ENCODE results near the gene SRRT. TPM values are rescaled to one million over a fixed set of nuclear protein-coding genes. Genes with fewer than 3 reads are reported as not detected.
A peak's percentile ranks its signal among the peaks of the same experiment; 100 is the strongest.

The SRRT gene
- total and polyA plus RNA-seq, 8 donors = 45.2 to 184 (median 77.6) TPM

DNA sequence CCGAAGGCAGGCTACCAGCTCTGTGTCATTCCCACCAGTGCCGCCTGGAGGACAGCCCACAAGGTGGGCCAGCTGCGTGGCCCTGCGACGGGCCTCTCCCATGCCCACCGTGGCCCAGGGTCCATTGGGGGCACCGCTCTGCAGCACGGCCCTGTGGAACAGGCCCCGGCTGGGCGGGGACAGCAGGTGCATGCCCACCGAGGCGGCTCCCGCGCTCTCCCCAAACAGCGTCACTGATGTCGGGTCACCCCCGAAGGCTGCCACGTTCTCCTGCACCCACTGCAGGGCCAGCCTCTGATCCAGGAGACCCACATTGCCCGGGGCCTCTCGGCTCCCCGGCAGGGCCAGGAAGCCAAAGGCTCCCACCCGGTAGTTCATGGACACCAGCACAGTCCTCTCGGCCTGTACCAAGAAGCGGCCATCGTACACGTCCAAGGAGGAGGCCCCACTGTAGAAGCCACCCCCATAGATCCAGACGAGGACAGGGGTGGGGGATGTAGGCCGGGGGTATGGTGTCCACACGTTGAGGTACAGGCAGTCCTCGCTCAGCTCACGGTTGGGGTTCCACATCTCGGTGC lies 18.5 kb downstream of the SRRT start:
- Histone ChIP-seq H3K9me3 (no peaks in the 10 kb centered on the region), H3K36me3 (peaks cover 4 to 5% (median 4%) of the 10 kb centered on the region in 4 donors), H3K27ac (no peak overlapping the region), H3K4me3 (no peak overlapping the region), H3K4me1 (peaks cover 51 to 62% (median 61%) of the 10 kb centered on the region in 4 donors), H3K27me3 (peaks cover 19 to 71% (median 34%) of the 10 kb centered on the region in 3 donors)
- intact Hi-C loops (cut with DNase I; ENCODE audit: low total_unique reads) = no loop called here
- WGBS, 5 donors = 88 to 93% (median 91%) methylated on average over 10 to 32 of the region's 32 CpGs
- TF ChIP-seq POLR2A (IDR thresholded peaks at IDR 0.05) (no peak), POLR2AphosphoS5 (IDR thresholded peaks at IDR 0.05) (no peak), EP300 (IDR thresholded peaks at IDR 0.05) (no peak)
- TF ChIP-seq, protein P1, sequence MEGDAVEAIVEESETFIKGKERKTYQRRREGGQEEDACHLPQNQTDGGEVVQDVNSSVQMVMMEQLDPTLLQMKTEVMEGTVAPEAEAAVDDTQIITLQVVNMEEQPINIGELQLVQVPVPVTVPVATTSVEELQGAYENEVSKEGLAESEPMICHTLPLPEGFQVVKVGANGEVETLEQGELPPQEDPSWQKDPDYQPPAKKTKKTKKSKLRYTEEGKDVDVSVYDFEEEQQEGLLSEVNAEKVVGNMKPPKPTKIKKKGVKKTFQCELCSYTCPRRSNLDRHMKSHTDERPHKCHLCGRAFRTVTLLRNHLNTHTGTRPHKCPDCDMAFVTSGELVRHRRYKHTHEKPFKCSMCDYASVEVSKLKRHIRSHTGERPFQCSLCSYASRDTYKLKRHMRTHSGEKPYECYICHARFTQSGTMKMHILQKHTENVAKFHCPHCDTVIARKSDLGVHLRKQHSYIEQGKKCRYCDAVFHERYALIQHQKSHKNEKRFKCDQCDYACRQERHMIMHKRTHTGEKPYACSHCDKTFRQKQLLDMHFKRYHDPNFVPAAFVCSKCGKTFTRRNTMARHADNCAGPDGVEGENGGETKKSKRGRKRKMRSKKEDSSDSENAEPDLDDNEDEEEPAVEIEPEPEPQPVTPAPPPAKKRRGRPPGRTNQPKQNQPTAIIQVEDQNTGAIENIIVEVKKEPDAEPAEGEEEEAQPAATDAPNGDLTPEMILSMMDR (IDR thresholded peaks at IDR 0.05) = no peak
- DNase-seq = no peak

DNA sequence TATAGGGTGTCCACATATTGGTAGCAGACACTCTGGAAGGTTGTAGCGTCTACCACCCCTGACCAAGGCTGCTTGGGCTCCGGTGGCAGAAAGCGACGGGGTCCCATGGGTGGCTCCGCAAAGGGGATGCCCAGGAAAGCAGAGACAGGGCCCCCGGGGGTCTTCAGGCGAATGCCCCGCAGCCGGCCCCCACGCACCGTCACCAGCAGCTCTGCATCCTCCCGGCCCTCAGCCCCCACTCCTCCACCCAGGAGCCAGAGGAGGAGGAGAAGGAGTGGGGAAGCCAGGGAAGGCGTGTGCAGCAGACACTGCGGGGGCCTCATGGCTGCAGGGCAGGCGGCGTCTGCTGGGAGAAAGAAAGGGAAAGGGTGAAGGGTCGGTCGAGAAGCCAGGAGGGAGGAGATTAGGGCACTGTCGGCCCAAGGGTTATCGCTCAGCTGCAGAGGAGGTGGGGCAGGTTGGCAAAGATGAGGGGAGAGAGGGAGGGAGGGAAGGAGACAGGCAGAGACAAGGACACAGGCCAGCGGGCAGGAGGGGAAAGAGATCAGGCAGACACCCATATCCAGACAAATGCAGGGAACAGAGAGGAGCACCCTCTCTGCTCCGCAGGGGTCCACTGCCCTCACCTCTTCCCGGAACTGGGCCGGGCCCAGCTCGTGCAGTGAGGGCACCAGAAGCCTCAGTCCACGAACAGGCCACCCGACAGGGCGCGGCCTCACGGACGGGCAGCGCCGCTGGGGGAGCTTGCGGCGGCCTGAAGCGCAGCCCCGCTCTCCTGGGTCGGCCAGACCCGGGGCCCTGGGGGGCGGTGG lies 19.2 kb downstream of the SRRT start:
- Histone ChIP-seq H3K36me3 (no peaks in the 10 kb centered on the region), H3K27me3 (peaks cover 19 to 78% (median 34%) of the 10 kb centered on the region in 3 donors), H3K4me3 (peak overlapping the region in 2 of 4 donors; percentile 48 to 56), H3K4me1 (peaks cover 44 to 55% (median 54%) of the 10 kb centered on the region in 4 donors), H3K9me3 (no peaks in the 10 kb centered on the region), H3K27ac (peak overlapping the region in 1 of 5 donors; percentile 42)
- WGBS, 5 donors = 35 to 59% (median 38%) methylated on average over 23 to 40 of the region's 40 CpGs
- DNase-seq = peak in 1 of 2 donors; percentile 48
- intact Hi-C loops (cut with DNase I; ENCODE audit: low total_unique reads) = no loop called here
- TF ChIP-seq, protein P1 (IDR thresholded peaks at IDR 0.05) = no peak
- TF ChIP-seq EP300 (IDR thresholded peaks at IDR 0.05) = no peak
- no peak for TF ChIP-seq POLR2A (IDR thresholded peaks at IDR 0.05)
- no peak for TF ChIP-seq POLR2AphosphoS5 (IDR thresholded peaks at IDR 0.05)

DNA sequence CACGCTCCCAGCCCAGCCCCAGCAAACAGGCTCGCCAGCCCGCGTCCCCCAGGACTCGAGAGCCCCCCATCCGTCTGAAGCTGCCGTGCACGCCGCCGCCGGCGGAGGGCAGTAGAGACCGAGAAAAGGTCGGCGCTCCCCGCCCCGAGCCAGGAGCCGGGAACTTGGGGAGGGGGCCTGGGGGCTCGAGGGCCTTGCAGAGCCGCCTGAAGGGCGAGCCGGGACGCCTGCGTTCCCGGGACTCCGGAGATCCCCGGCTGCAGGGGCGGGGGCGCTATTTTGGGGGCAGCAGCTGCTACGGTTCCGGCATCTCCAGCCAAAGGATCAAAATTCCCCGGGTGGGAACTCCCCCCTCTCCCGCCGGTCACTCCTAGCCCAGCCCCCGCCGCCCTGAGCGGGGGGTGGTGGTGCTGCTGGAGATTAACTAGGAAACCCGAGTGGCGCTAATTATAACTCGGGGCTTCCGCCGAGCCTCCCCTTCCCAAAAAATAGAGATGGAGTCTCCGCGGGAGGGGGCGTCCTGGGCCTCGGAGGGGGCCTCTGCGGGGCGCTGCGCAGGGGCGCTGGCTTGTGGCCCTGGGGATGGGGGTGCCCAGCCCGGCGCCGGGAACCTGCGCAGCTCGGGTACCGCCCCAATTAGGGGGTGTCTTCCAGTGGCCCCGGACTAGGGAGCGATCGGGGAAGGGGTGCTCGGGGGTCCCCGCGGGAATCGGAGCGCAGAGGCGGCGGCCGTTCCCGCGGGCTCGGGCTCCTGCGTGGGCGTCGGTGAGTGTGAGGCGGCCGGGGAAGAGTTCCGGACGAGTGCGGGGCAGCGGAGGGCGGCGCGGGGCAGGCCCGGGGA lies 20.2 kb downstream of the SRRT start:
- DNase-seq = peak; percentile 50 to 85
- Histone ChIP-seq H3K27me3 (peaks cover 19 to 87% (median 34%) of the 10 kb centered on the region in 3 donors), H3K4me3 (peak overlapping the region; percentile 41 to 56 (median 46)), H3K9me3 (no peaks in the 10 kb centered on the region), H3K27ac (peak overlapping the region in 2 of 5 donors; percentile 40 to 42), H3K36me3 (no peaks in the 10 kb centered on the region), H3K4me1 (peaks cover 42 to 51% (median 48%) of the 10 kb centered on the region in 4 donors)
- 0 to 1% (median 1%) methylated on average over 7 to 83 of the region's 83 CpGs for WGBS, 5 donors
- intact Hi-C loops (cut with DNase I; ENCODE audit: low total_unique reads) = loop anchor here (5.0 kb wide), 1 partner anchor 162 kb away; no protein-coding TSS in a partner anchor
- TF ChIP-seq, protein P1 (IDR thresholded peaks at IDR 0.05) = peak in 5 of 7 experiments; percentile 68 to 92 (median 82)
- no peak for TF ChIP-seq EP300 (IDR thresholded peaks at IDR 0.05)

DNA sequence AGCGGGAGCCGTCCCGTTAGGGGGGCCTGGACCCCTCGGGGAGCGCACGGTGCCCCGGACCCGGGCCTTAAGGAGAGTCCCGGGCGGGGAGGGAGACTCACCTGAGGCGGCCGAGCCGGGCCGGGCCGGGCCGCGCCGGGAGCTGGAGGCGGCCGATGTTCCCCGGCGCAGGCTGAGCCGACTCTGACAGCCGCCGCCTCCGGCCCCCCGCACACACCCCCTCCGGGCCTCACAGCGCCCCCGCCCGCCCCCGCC lies 20.7 kb downstream of the SRRT start, which contains the start of gene ACHE:
ACHE (minus strand) TSS at position 188 of the 255 bp plus-strand sequence. CDS start 1,656 bp downstream, outside the sequence.
- DNase-seq = no peak
- 0 to 2% (median 1%) methylated on average over 7 to 31 of the region's 32 CpGs; no CpG with 5 or more reads in 1 of the 5 donors for WGBS, 5 donors
- intact Hi-C loops (cut with DNase I; ENCODE audit: low total_unique reads) = loop anchor here (5.0 kb wide), 1 partner anchor 162 kb away; no protein-coding TSS in a partner anchor
- Histone ChIP-seq H3K4me1 (peaks cover 36 to 46% (median 43%) of the 10 kb centered on the region in 4 donors), H3K4me3 (peak within 1 kb of the TSS; percentile 41 to 56 (median 46)), H3K27ac (peak within 1 kb of the TSS in 2 of 5 donors; percentile 40 to 42), H3K27me3 (peaks cover 19 to 86% (median 34%) of the 10 kb centered on the region in 3 donors), H3K36me3 (no peaks in the 10 kb centered on the region), H3K9me3 (no peaks in the 10 kb centered on the region)
- TF ChIP-seq EP300 (IDR thresholded peaks at IDR 0.05) = no peak
- no peak for TF ChIP-seq POLR2AphosphoS5 (IDR thresholded peaks at IDR 0.05)
- TF ChIP-seq, protein P1 (IDR thresholded peaks at IDR 0.05) = no peak
- TF ChIP-seq POLR2A (IDR thresholded peaks at IDR 0.05) = no peak
